Peyer's patch (tissue), 4 donors: Measurements from ENCODE around the gene VANGL1.

Source experiments
- CTCF ChIP-seq, 6 experiments: fragments of 450-650 bp in 4 of 6; fragments of 200-600 bp in 2 of 6; sonication (generic) in 1 of 6; IDR thresholded peaks; one replicate each; pipeline ENCODE4 v1.5.1; 2017 to 2019; ENCODE audit warnings: antibody characterized with exemption in 6 of 6, mild to moderate bottlenecking in 3 of 6, moderate library complexity in 1 of 6
- POLR2A ChIP-seq, 2 donors: fragments of 450-650 bp; IDR thresholded peaks; one replicate each; pipeline ENCODE4 v1.5.1; 2017; ENCODE audit warnings: antibody characterized with exemption in 2 of 2, mild to moderate bottlenecking in 2 of 2, moderate library complexity in 2 of 2

GRCh38 chr1:115606305-115606704, 35.5 kb upstream of the VANGL1 start:
- TF ChIP-seq CTCF (IDR thresholded peaks at IDR 0.05), result no peak
- no peak for TF ChIP-seq POLR2A (IDR thresholded peaks at IDR 0.05)
